Liver (tissue), 3 donors: ENCODE data around the gene PLXNA3.

Experiments used
- EGR1 ChIP-seq, 2 donors: IDR thresholded peaks; 2 replicates each; pipeline ENCODE4 v1.6.1; 2016 to 2018; ENCODE audit warnings: antibody characterized with exemption in 2 of 2, low read depth in 2 of 2
- NR2F2 ChIP-seq: IDR thresholded peaks from 2 replicates; pipeline ENCODE4 v1.6.1; 2016; ENCODE audit warnings: antibody characterized with exemption
- YY1 ChIP-seq: IDR thresholded peaks from 2 replicates; pipeline ENCODE4 v1.6.1; 2016; ENCODE audit warnings: antibody characterized with exemption, mild to moderate bottlenecking
- TF ChIP-seq, protein P1 (sequence below): fragments of 150-350 bp; IDR thresholded peaks from 2 replicates; pipeline ENCODE4 v1.5.1; 2017; ENCODE audit warnings: improper control_type of control experiment, low read depth, low read length; ENCODE audit not compliant: missing input control
- TF ChIP-seq, protein P2 (sequence below): IDR thresholded peaks from 2 replicates; pipeline ENCODE4 v1.6.1; 2016; ENCODE audit warnings: antibody characterized with exemption
- donor health status: healthy.
- donor health status: healthy.

DNA sequence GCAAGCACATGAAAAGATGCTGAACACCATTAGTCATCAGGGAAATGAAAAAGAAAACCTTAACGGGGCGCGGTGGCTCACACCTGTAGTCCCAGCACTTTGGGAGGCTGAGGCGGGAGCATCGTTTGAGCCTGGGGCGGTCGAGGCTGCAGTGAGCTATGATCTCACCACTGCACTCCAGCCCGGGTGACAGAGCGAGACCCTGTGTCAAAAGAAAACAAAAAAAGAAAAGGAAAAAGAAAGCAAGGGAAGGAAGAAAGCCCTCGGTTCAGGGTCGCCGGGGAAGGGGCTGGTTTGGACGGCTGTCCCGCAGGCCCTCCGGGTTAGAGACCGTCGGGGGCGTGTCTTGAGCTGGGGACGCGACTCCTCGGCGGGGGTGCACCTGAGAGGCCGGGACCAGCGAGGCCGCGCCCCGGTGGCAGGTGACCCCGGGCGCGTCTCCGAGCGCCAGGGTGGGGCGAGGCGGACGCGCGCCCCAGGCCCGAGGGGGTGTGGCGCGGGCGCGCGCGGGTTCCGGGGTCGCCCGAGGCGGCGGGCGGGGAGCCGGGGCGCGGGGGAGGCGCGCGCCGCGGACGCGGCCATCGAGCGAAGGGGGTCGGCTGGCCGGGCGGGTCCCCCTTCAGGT is 478 bp upstream of the PLXNA3 start:
- TF ChIP-seq YY1 (no peak), EGR1 (IDR thresholded peaks at IDR 0.05; ENCODE audit: low read depth in 2 of 2) (no peak), NR2F2 (no peak)
- TF ChIP-seq, protein P1, sequence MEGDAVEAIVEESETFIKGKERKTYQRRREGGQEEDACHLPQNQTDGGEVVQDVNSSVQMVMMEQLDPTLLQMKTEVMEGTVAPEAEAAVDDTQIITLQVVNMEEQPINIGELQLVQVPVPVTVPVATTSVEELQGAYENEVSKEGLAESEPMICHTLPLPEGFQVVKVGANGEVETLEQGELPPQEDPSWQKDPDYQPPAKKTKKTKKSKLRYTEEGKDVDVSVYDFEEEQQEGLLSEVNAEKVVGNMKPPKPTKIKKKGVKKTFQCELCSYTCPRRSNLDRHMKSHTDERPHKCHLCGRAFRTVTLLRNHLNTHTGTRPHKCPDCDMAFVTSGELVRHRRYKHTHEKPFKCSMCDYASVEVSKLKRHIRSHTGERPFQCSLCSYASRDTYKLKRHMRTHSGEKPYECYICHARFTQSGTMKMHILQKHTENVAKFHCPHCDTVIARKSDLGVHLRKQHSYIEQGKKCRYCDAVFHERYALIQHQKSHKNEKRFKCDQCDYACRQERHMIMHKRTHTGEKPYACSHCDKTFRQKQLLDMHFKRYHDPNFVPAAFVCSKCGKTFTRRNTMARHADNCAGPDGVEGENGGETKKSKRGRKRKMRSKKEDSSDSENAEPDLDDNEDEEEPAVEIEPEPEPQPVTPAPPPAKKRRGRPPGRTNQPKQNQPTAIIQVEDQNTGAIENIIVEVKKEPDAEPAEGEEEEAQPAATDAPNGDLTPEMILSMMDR: no peak
- TF ChIP-seq, protein P2, sequence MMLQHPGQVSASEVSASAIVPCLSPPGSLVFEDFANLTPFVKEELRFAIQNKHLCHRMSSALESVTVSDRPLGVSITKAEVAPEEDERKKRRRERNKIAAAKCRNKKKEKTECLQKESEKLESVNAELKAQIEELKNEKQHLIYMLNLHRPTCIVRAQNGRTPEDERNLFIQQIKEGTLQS: no peak
